GM12872 (cell line): ENCODE results near the gene C10orf95.

Experiments used
- TF ChIP-seq, protein P1 (sequence below): IDR thresholded peaks from 3 replicates; pipeline ENCODE4 v1.5.1; 2011; ENCODE audit warnings: low read depth, mild to moderate bottlenecking, low read length, moderate library complexity; ENCODE audit not compliant: insufficient read depth

Gene C10orf95

DNA sequence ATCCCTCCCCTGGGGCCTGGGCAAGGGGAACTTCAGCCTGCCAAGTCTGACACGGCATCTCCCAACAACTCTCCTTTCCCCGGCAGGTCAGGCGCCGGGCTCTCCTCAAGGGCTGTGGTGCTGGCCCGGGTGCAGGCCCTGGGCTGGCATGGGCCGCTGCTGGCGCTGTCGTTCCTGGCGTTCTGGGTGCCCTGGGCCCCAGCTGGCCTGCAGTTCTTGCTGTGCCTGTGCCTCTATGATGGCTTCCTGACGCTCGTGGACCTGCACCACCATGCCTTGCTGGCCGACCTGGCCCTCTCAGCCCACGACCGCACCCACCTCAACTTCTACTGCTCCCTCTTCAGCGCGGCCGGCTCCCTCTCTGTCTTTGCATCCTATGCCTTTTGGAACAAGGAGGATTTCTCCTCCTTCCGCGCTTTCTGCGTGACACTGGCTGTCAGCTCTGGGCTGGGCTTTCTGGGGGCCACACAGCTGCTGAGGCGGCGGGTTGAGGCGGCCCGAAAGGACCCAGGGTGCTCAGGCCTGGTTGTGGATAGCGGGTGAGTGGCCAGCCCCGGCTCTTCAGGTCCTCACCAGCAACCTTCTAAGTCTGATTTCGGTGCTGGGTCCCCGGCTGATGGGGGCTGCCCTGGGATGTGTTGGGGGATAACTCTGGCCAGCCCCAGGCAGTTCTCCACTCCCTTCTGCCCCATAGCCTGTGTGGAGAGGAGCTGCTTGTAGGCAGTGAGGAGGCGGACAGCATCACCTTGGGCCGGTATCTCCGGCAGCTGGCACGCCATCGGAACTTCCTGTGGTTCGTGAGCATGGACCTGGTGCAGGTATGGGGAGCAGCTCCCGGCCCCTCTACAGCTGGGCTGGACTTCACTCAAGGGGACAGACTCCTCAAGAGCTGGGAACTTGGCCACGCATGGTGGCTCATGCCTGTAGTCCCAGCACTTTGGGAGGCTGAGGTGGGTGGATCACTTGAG is 19.5 kb upstream of the C10orf95 start:
- TF ChIP-seq, protein P1, sequence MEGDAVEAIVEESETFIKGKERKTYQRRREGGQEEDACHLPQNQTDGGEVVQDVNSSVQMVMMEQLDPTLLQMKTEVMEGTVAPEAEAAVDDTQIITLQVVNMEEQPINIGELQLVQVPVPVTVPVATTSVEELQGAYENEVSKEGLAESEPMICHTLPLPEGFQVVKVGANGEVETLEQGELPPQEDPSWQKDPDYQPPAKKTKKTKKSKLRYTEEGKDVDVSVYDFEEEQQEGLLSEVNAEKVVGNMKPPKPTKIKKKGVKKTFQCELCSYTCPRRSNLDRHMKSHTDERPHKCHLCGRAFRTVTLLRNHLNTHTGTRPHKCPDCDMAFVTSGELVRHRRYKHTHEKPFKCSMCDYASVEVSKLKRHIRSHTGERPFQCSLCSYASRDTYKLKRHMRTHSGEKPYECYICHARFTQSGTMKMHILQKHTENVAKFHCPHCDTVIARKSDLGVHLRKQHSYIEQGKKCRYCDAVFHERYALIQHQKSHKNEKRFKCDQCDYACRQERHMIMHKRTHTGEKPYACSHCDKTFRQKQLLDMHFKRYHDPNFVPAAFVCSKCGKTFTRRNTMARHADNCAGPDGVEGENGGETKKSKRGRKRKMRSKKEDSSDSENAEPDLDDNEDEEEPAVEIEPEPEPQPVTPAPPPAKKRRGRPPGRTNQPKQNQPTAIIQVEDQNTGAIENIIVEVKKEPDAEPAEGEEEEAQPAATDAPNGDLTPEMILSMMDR: no peak

GRCh38 chr10:102468683-102469082 is 17.3 kb upstream of the C10orf95 start:
- TF ChIP-seq, protein P1: no peak

DNA sequence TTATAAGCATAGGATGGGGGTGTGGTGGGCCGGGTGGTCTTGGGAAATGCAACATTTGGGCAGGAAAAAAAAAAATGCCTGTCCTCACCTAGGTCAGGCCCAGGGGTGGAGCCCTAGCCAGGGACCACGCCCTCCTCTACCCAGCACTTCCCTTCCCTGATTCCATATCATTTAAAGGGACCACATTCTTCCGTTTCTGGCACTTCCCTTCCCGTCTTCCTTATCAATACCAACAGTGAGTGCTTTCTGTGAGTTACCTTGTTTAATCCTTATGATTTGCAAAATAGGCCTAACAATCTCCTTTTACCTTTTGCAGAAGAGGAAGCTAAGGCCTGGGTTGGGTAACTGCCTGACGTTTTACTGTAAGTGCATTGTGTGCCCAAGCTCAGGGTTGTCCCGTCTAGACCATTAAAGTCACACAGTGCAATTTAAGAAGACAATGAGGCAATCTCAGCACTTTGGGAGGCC is 16.7 kb upstream of the C10orf95 start:
- TF ChIP-seq, protein P1: no peak

DNA sequence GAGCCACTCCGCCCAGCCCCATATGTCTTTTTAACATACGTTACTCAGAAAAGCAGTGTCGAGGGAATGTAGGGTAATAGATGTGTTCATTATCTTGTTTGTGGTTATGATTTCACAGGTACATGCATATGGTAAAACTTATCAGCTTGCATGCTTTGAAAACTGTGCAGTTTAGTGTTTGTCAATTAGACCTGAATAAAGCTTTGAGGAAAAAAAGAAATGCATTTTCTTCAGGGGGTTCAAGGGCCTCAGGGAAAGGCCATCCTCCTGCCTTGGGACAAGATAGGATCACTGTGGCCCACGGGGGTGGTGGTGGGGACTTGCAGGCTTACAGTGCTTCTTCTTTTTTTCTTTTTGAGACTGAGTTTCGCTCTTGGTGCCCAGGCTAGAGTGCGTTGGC is 16.0 kb upstream of the C10orf95 start:
- TF ChIP-seq, protein P1: no peak

DNA sequence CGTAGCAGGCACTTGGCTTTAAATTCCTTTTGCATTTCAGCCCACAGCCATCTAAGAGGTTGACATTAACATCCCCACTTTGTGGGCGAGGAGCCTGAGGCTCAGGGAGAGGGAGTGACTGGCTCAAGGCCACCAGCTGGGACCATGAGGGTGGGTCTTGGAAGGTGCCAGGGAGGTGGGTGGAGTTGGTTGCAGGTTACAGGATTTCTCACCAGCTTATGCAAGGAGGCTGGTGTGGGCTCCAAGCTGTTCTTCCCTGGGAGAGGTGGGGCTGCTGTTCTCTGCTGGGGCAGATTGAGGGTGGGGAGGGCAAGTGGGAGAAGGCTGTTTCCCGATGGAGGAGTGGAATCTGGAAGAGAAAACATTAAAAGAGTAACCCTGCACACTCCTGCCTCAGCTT is 14.1 kb upstream of the C10orf95 start:
- TF ChIP-seq, protein P1: no peak

DNA sequence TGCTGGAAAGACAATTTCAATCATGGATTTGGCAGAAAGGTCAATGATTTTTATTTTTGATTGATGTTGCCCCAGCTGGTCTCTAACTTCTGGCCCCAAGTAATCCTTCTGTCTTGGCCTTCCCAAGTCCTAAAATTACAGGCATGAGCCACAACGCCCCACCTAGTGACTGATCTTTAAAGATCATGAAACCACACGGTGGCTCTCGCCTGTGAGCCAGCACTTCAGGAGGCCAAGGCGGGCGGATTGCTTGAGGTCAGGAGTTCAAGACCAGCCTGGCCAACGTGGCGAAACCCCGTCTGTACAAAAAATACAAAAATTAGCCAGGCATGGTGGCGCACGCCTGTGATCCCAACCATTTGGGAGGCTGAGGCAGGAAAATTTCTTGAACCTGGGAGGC is 12.6 kb upstream of the C10orf95 start:
- TF ChIP-seq, protein P1: no peak

DNA sequence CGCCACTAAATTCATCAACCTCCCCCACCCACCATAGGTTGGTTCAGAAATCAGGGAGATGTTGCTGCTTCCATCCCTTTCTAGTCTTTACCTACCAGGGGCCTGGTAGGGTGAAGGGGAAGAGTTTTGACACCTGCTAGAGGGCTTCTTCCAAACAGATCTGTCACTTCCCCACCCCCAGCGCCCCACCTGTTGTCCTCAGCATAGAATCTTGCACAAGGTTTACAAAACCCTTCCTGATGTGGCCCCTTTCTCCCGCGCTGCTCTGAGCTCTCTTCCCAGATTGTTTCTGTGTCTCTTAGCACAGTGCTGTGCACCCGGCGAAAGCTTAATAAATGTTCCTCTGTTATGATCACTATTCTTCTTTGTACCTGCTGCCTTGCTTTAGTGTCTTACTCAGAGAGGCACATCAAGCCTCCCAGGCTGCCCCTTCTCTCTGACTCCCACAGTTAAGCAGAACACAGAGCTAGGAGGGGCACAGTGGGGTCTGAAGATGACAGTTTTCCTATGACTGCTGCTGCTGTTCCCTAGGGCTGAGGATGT is 11.2 kb upstream of the C10orf95 start:
- TF ChIP-seq, protein P1: no peak
